HG03439 (cell line): ENCODE results near the gene OSBPL9.
"Not testable (repeated sequence)": the region's sequence is repeated elsewhere in the genome, so short reads cannot be mapped to it uniquely, and the experiment has no call there.

Experiments used
- ATAC-seq: cut with Tn5 transposase; IDR thresholded peaks from one replicate; pipeline ENCODE4 v1.9.1; 2021; ENCODE audit warnings: mild to moderate bottlenecking, moderate library complexity; ENCODE audit not compliant: unreplicated experiment

OSBPL9 gene

DNA sequence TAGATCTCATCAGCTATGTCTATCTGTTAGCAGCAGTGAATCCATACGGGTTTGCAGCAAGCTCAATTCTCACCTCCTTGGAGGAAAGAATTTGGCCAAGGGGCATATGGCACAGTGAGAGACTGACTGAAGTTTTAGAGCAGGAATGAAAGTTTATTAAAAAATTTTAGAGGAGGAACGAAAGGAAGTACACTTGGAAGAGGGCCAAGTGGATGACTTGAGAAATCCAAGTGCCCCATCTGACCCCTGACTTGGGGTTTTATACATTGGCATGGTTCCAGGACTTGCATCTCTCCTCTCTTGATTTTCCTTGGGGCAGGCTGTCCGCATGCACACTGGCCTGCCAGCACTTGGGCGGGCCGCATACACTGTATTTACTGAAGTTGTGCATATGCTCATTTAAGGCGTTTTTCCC is 9.2 kb upstream of the OSBPL9 start:
- no peak for ATAC-seq

DNA sequence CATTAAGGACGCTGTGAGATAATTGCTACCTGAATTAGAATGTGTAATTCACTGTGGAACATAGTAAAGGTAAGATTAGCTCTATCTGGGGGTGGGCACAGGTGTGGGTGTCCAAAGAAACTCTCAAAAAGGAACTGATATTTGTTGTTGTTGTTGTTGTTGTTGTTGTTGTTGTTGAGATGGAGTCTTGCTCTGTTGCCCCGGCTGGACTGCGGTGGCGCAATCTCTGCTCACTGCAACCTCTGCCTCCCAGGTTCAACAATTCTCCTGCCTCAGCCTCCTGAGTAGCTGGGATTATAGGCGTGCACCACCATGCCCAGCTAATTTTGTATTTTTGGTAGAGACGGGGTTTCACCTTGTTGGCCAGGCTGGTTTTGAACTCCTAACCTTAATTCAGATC is 6.8 kb upstream of the OSBPL9 start:
- not testable (repeated sequence) for ATAC-seq

DNA sequence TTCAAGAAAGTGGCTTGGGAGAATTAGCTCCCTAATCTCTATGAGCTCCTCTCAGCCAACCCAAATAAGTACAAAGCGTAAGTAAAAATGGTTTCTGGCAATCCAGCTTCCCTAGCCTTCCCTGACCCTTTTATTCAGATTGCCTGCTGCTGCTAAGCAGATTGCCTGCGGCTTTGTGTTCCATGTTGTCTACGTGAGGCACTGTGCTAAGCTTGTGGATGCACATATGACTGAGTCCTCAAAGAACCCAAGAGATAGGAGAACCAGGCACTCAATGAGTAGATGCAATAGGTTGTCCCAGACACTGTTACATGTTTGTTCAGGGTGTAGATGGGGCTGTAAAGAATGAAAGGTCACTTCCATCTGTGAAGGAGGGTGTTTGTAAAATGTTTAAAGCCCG is 6.3 kb upstream of the OSBPL9 start:
- ATAC-seq = no peak

DNA sequence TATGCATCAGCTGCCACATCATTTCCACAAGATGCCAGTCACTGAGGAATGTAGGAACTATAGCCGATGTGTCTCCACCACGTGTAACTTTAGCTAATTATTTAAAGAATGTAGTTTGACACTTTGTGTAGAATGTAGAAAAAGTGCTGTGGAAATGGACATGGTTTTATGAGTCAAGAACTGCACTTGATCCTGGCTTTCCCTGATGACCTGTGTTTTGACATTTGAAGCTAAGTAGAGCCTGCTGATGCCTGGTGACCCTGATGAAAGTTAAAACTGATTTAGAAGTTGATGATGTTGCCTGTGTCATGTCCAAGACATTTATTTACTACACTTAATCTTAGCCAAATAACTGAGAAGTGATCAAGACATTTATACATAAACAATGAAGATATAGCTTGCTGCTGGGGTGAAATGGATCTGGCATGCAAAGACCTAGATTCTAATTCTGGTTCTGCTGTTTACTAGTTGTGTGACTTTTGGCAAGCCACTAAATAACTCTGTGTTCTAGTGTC is 4.4 kb upstream of the OSBPL9 start:
- ATAC-seq = no peak

DNA sequence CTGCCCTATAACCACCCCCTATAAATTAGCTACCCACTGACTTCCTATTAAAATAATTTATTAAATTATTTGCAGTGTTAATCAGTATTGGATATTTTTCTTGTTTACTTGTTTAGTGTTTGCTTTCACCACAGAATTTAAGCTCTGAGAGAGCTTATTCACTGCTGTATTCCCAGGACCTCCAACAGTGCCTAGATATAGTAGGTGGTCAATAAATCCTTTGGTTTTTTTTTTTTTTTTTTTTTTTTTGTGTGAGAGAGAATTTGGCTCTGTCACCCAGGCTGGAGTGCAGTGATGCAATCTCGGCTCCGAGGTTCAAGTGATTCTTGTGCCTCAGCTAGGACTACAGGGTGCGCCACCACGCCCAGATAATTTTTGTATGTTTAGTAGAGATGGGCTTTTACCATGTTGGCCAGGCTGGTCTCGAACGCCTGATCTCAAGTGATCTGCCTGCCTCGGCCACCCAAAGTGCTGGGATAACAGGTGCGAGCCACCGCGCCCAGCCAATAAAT is 1.1 kb upstream of the OSBPL9 start:
- ATAC-seq = no peak

DNA sequence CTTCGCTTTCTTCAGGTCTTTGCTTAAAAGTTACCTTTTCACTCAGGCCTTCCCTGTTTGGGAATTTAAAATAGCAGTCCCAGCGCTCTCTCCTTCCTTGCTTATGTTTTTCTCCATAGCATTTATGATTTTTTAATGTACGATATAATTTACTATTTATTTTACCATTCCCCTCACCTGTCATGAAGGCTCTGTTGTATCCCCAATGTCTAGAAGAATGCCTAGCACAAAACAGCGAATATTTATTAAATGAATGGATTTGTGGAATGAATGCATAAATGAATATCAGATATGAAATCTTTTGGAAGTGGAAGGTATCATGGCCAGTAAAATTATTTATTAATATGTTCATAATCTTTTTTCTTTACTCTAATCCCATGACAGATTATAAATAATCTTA is 402 bp upstream of the OSBPL9 start:
- no peak for ATAC-seq

DNA sequence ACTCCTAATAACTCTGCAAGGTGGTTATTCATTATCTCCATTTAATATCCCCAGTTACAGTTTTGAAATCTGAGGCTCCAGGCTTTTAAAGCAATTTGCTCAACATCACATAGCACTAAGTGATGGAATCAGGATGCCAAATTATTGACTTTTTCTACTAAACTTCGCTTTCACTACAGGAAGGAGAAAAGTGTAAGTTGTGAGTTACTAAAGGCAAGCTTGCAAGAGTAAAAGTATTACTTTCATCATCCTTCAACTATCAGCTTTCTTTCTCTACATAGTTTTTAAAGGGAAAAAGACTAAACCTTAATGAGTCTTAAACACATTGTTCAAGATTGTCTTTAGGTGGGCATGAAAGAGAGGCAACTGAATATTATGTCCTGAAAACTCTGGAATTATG is 1.8 kb downstream of the OSBPL9 start:
- ATAC-seq = no peak

DNA sequence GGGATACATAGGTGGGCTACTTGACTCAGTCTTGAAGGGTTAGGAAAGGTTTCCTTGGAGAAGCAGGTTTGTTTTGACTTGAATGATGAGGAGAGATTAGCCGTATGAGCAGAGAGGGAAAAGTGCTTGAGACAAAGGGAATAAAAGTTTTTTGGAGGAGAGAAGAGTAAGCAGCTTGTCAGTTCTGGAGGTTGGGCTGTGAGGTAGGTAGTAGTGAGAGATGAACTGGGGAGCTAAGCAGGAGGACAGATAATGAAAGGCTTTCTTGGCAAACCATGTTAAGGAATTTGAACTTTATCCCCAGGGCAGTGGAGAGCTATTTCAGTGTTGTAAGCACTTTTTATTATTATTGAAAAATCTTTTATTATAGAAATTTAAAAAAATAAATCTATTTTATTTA is 3.6 kb downstream of the OSBPL9 start:
- ATAC-seq = no peak

DNA sequence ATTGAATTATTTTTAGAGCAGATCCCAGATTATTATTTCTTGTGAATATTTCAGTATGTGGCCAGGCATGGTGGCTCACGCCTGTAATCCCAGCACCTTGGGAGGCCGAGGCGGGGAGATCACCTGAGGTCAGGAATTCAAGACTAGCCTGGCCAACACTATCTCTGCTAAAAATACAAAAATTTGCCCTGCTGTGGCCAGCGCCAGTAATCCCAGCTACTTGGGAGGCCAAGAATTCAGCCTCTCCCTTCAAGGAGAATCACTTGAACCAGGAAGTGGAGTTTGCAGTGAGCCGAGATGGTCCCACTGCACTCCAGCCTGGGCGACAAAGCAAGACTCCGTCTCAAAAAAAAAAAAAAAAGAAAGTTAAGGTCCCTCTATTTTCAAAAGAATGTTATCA is 4.3 kb downstream of the OSBPL9 start:
- ATAC-seq = no peak

DNA sequence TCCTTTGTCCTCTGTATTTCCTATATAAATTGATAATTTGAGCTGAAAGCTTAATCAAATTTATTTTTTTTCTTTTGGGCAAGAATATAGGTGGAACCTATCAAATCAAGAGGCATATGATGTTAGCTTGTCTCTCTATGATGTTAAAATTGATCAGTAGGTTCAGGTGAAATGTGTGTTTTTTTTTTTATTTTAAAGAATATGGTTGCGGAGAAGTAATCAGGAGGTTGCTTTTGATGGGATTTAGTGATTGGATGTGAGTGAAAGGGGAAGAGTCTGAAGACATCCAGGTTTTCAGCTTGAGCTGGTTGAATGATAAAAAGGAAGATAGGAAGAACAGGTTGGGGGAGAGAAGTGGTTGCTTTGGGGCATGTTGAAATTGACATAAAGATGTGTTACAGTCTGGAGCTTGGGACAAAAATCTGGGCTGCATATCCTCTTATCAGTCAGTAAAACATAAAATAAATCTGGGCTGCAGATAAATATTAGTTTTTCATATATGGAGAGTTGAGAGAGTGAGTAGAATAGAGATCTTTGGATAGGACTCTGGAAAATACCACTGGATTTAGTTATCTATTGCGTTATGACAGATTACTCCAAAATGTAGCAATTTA is 5.1 kb downstream of the OSBPL9 start:
- no peak for ATAC-seq

DNA sequence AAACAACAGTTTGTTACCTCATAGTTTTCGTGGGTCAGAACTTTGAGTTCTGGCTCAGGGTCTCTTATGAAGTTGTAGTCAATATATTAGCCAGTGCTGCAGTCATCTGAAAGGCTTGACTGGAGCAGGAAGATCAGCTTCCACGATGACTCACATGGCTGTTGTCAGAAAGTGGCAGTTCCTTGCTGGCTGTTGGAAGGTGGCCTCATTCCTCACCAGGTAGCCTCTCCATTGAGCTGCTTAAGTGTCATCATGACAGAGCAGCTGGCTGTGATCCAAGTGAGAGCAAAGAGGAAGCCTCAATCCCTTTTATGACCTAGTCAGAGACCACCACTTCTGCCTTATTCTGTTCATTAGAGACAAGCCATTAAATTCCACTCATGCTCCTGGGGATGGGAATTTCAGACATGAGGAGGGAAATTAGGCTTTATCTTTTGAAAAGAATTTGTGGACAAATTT is 5.6 kb downstream of the OSBPL9 start:
- no peak for ATAC-seq

DNA sequence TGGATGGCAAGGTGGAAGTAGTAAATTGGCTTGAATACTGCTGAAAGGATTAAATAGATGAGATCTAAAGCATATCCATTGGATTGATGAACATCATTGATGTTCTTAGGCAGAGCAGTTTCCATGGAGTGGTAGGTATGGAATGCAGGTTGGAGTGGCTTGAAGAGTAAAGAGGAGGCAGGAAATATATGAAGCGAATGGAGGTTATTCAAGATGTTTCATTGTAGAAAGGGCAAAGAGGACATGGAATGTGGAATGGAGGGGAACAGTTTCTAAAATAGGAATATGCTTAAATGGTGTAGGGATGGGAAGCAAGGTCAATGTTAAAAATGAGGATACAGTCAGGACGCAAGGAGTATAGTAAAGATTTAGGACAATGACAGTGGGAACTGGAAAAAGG is 6.1 kb downstream of the OSBPL9 start:
- ATAC-seq = no peak

DNA sequence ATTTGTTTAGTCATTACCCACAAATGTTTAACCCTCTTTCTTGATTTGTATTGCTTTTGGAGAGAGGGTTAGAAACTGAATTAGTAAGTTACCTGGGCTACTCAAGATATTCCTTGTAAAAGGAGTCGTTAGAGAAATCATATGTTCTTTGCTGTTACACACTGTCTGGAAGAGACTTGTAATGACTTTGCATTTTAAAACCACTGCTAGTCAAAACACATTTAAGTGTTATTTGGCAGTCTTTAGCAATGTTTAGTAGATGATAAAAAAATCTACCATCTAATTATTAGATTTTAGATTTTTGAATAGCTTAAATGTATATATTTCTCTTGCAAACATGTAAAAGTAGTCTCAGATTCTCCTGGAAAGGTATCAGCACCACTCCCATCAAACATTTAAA is 6.6 kb downstream of the OSBPL9 start:
- ATAC-seq = no peak

DNA sequence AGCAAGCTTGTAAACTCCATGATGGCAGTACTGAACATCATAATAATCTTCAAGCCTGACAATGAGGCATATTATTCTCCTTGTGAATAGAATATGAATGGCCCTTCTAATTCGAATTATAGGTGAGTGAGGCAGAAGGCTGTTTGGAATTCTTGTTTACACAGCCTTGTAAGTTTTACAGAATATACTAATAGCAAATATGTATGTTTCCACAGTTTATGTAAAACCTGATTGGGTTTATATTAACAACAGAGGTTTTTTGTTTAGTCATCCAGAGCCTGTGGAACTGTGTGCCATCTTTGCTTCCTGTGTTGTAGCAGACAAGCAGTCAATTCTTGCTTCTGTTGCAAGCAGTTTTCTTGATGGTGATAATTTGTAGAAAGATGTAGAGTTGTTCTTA is 8.0 kb downstream of the OSBPL9 start:
- no peak for ATAC-seq

DNA sequence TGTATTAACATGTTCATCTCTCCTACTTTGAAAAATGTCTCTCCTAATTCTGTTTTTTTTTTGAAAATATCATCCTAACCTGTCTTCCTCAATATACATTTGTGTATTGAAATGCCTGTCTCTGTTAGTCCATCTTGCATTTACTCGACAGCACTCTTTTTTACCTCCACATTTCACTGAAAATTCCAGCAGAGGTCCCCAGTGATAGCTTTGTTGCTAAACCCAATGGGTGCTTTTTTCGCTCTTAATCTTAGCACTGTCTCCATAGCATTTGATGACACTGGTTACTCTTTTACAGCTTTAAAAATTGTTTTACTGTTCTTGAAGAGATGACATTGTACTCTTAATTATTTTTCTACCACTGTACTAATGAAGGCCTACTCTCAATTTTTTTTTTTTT is 10.8 kb downstream of the OSBPL9 start:
- no peak for ATAC-seq

DNA sequence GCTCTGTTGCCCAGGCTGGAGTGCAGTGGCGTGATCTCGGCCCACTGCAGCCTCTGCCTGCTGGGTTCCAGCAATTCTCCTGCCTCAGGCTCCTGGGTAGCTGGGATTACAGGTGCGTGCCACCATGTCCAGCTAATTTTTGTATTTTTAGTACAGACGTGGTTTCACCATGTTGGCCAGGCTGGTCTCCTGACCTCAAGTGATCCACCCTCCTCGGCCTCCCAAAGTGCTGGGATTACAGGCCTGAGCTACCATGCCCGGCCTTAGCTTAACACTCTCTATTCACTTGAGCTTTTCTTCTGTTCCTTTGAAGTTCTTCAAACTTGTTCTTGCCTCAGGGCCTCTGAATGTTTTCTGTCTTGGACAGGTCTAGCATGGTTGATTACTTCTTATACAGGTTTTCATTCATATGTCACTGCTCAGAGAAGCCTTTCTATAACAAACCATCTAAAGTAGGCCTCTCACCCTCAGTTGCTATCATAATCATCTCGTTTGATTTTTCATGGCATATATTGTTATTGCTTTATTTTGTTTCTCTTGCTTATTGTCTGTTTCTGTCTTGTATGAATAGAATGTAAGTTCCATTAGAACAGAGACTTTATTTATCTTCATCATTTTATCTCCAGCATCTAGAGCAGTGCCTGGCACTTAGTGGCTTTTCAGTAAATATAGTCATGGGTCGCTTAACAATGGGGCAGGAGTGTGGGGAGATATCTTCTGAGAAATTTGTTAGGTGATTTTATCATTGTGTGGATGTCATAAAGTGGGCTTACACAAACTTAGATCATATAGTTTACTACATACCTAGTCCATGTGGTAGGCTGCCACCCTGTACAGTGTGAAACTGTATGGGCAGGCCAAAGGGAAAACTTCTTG is 12.1 kb downstream of the OSBPL9 start:
- no peak for ATAC-seq

DNA sequence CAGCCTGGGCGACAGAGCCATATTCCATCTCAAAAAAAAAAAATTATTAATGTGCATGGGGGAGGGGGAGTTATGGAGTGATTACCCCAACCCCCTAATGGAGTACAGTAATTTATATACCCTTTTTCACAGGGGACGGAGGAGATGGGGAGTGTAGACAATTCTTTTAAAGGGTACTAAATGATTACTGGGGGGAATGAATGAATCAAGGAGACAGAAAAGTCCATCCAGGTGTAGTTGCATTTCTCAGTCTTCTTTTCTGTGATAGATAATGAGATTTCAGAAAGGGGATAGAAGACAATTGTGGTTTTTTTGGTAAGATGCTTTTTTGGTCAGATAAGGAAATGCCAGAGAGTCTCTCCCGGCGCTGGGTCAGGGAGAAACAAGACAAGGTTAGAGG is 13.0 kb downstream of the OSBPL9 start:
- no peak for ATAC-seq

DNA sequence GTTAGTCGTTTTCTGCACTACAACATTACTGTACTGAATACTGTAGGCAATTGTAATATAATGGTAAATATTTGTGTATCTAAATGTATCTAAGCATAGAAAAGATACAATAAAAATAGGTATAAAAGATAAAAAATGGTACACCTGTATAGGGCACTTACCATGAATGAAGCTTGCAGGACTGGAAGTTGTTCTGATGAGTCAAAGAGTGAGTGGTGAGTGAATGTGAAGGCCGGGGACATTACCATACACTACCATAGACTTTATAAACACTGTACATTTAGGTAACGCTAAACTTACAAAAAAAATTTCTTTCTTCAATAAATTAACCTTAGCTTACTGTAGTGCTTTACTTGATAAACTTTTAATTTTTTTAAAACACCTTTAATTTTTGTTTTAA is 13.5 kb downstream of the OSBPL9 start:
- ATAC-seq = no peak

DNA sequence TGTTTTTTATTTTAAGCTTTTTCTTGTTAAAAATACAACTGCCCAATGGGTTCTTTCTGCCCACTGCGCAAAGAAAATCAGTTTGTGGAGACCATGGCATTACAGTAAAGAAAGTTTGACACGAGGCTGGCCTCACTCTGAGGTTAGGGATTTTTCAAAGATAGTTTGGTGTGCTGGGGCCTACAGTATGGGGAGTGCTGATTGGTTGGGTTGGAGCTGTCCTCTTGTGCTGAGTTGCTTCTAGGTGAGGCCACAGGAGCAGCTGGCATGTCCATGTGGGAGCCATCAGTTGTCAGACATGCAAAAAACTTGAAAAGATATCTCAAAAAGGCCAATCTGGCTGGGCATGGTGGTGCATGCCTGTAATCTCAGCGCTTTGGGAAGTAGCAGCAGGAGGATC is 14.0 kb downstream of the OSBPL9 start:
- ATAC-seq = no peak

DNA sequence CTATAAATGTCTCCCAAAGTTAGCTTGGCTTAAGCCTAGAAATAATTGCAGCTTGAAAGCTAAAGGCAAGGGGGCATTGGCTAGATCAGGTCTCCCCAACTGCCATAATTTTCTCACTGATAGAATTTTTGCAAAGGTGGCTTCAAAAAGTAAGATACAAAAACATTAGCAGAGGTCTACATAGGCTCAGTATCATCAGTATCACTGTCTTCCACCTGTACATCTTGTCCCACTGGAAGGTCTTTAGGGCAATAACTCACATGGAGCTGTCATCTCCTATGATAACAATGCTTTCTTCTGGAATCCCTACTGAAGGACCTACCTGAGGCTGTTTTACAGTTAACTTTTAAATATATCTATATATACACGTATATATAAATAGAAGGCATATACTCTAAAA is 14.9 kb downstream of the OSBPL9 start:
- no peak for ATAC-seq

DNA sequence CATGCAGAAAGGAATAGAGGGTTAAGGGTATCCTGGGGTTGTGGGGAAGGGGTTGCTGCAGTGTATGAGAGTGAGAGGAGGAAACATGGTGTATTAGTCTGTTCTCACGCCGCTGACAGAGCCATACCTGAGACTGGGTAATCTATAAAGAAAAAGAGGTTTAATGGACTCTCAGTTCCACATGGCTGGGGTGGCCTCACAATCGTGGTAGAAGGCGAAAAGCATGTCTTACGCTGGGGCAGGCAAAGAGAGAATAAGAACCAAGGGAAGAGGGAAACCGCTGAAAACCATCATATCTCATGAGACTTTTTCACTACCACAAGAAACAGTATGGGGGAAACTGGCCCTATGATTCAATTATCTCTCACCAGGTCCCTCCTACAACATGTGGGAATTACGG is 17.7 kb downstream of the OSBPL9 start:
- ATAC-seq = no peak

DNA sequence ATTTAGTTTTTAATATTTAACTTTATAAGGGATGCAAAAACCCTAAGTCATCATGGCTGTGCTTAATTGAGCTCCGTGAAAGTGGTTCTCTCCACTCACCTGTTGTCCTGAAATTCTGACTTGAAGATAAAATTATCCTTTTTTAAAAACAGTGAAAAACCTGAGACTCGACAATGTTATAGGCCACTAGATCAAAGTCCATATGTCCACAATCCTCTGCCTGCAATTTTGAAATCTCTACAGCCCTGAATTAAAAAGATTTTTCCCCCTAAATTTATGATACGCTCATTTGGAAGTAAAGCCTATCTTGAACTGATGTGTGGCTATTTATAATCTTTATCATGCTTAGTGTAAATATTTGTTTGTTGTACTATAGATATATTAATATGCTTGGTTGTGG is 18.7 kb downstream of the OSBPL9 start:
- no peak for ATAC-seq
